ENCODE data around the gene CMAS. TPM values are rescaled to one million over a fixed set of nuclear protein-coding genes. Genes with fewer than 3 reads are reported as not detected.

CMAS gene
- total RNA-seq, 1 experiment from 2014 or later = 24.3 TPM

GRCh38 chr12:22038734-22039133 lies 7.3 kb upstream of the CMAS start:
- Histone ChIP-seq H3K27me3 (ENCODE audit: control insufficient read depth, insufficient read depth, low read length) (no peaks in the 10 kb centered on the region), H3K27ac (ENCODE audit: low read length) (no peak overlapping the region), H3K36me3 (ENCODE audit: control insufficient read depth, insufficient read depth, low read length) (no peaks in the 10 kb centered on the region), H3K4me1 (ENCODE audit: control insufficient read depth, insufficient read depth, low read length) (no peaks in the 10 kb centered on the region), H3K9me3 (ENCODE audit: control insufficient read depth, insufficient read depth, low read depth, low read length) (no peaks in the 10 kb centered on the region), H3K4me3 (ENCODE audit: low read depth in 2 of 2, low read length in 2 of 2) (no peak overlapping the region)
- ChIA-PET CTCF (no interaction called here), POLR2A (no interaction called here)
- in situ Hi-C loops (cut with HindIII; ENCODE audit: low pct_unique_long_range_greater_than_20kb, low sequenced_read_pairs) (no loop called here), intact Hi-C loops (cut with micrococcal nuclease; ENCODE audit: unreplicated experiment) (no loop called here)
- no TSS peak for BruUV-seq (replicated peaks)
- TF ChIP-seq REST (IDR thresholded peaks at IDR 0.05; ENCODE audit: insufficient read depth in 1 of 2, low read depth in 2 of 2, low read length in 1 of 2) = no peak
- no peak for TF ChIP-seq TCF7L2 (IDR thresholded peaks at IDR 0.05; ENCODE audit: low read depth, low read length)
- TF ChIP-seq POLR2AphosphoS5 (IDR thresholded peaks at IDR 0.05; ENCODE audit: low read depth, low read length) = no peak
- TF ChIP-seq SIN3A (IDR thresholded peaks at IDR 0.05; ENCODE audit: borderline replicate concordance, insufficient read depth, low read depth, low read length) = no peak
- TF ChIP-seq, protein P1, sequence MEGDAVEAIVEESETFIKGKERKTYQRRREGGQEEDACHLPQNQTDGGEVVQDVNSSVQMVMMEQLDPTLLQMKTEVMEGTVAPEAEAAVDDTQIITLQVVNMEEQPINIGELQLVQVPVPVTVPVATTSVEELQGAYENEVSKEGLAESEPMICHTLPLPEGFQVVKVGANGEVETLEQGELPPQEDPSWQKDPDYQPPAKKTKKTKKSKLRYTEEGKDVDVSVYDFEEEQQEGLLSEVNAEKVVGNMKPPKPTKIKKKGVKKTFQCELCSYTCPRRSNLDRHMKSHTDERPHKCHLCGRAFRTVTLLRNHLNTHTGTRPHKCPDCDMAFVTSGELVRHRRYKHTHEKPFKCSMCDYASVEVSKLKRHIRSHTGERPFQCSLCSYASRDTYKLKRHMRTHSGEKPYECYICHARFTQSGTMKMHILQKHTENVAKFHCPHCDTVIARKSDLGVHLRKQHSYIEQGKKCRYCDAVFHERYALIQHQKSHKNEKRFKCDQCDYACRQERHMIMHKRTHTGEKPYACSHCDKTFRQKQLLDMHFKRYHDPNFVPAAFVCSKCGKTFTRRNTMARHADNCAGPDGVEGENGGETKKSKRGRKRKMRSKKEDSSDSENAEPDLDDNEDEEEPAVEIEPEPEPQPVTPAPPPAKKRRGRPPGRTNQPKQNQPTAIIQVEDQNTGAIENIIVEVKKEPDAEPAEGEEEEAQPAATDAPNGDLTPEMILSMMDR (IDR thresholded peaks at IDR 0.05) = no peak
- ATAC-seq = no peak
- DNase-seq (ENCODE audit: low read depth, low spot score) = no peak

- no peaks in the 10 kb centered on the region for H3K36me3 ChIP-seq (ENCODE audit: control insufficient read depth, insufficient read depth, low read length)
- CTCF ChIA-PET = no interaction called here
- H3K27ac ChIP-seq (ENCODE audit: low read length) = no peak overlapping the region
- ATAC-seq (no peak), DNase-seq (ENCODE audit: low read depth, low spot score) (no peak)
- H3K9me3 ChIP-seq (ENCODE audit: control insufficient read depth, insufficient read depth, low read depth, low read length) = no peaks in the 10 kb centered on the region
- no peak for TF ChIP-seq SIN3A (IDR thresholded peaks at IDR 0.05; ENCODE audit: borderline replicate concordance, insufficient read depth, low read depth, low read length)
- TF ChIP-seq REST (IDR thresholded peaks at IDR 0.05; ENCODE audit: insufficient read depth in 1 of 2, low read depth in 2 of 2, low read length in 1 of 2) = no peak
- TF ChIP-seq POLR2AphosphoS5 (IDR thresholded peaks at IDR 0.05; ENCODE audit: low read depth, low read length) = no peak
- BruUV-seq (replicated peaks) = no TSS peak
- POLR2A ChIA-PET = no interaction called here
- no peaks in the 10 kb centered on the region for H3K27me3 ChIP-seq (ENCODE audit: control insufficient read depth, insufficient read depth, low read length)
- H3K4me1 ChIP-seq (ENCODE audit: control insufficient read depth, insufficient read depth, low read length) = no peaks in the 10 kb centered on the region
- intact Hi-C loops (cut with micrococcal nuclease; ENCODE audit: unreplicated experiment) = no loop called here
- no peak overlapping the region for H3K4me3 ChIP-seq (ENCODE audit: low read depth in 2 of 2, low read length in 2 of 2)
- in situ Hi-C loops (cut with HindIII; ENCODE audit: low pct_unique_long_range_greater_than_20kb, low sequenced_read_pairs) = no loop called here
These were observed 6.7 kb upstream of the CMAS start for GRCh38 chr12:22039361-22039760.

Data from Panc1 (cell line).